GM18861 (cell line): ENCODE results near the gene LYRM1.
A peak's percentile ranks its signal among the peaks of the same experiment; 100 is the strongest.
"Not testable (repeated sequence)": the region's sequence is repeated elsewhere in the genome, so short reads cannot be mapped to it uniquely, and the experiment has no call there.

Source experiments
- ATAC-seq: cut with Tn5 transposase; IDR thresholded peaks from one replicate; pipeline ENCODE4 v1.9.1; 2021; ENCODE audit not compliant: unreplicated experiment

The LYRM1 gene

GRCh38 chr16:20900299-20901067, at the start of gene LYRM1, which contains the start of gene DCUN1D3:
Gene LYRM1, plus strand, starts transcription at chr16:20900771. Its CDS starts 14,785 bp downstream, at chr16:20915556.
Gene DCUN1D3, minus strand, starts transcription at chr16:20900358. Its CDS starts 37,820 bp downstream, at chr16:20862538.
- peak; percentile 54 for ATAC-seq

GRCh38 chr16:20850981-20851380, 49.6 kb upstream of the LYRM1 start:
- no peak for ATAC-seq

- no peak for ATAC-seq
These were observed 49.0 kb upstream of the LYRM1 start for GRCh38 chr16:20851601-20852000.

GRCh38 chr16:20853143-20853542, 47.4 kb upstream of the LYRM1 start:
- no peak for ATAC-seq

- ATAC-seq, result no peak
These were observed 46.5 kb upstream of the LYRM1 start for GRCh38 chr16:20853981-20854620.

- no peak for ATAC-seq
These were observed 45.6 kb upstream of the LYRM1 start for GRCh38 chr16:20854963-20855362.

GRCh38 chr16:20857281-20857680, 43.3 kb upstream of the LYRM1 start:
- ATAC-seq, result no peak

- no peak for ATAC-seq
These were observed 41.3 kb upstream of the LYRM1 start for GRCh38 chr16:20859229-20859628.

GRCh38 chr16:20859699-20860098, 40.9 kb upstream of the LYRM1 start:
- no peak for ATAC-seq

- no peak for ATAC-seq
These were observed 40.2 kb upstream of the LYRM1 start for GRCh38 chr16:20860361-20860760.

GRCh38 chr16:20860995-20861394, 39.6 kb upstream of the LYRM1 start:
- not testable (repeated sequence) for ATAC-seq

GRCh38 chr16:20862162-20862960, 38.2 kb upstream of the LYRM1 start:
- ATAC-seq, result no peak

- ATAC-seq, result not testable (repeated sequence)
These were observed 36.2 kb upstream of the LYRM1 start for GRCh38 chr16:20864376-20864775.

- peak; percentile 59 for ATAC-seq
These were observed 35.0 kb upstream of the LYRM1 start for GRCh38 chr16:20865420-20866131.

GRCh38 chr16:20866145-20866772, 34.3 kb upstream of the LYRM1 start:
- peak; percentile 13 for ATAC-seq

- ATAC-seq, result no peak
These were observed 33.8 kb upstream of the LYRM1 start for GRCh38 chr16:20866801-20867200.

GRCh38 chr16:20867585-20867984, 33.0 kb upstream of the LYRM1 start:
- no peak for ATAC-seq

- no peak for ATAC-seq
These were observed 31.7 kb upstream of the LYRM1 start for GRCh38 chr16:20868890-20869289.

GRCh38 chr16:20870122-20870820, 30.3 kb upstream of the LYRM1 start:
- no peak for ATAC-seq

GRCh38 chr16:20871258-20871657, 29.3 kb upstream of the LYRM1 start:
- no peak for ATAC-seq
